Neural cell (in vitro differentiated cells): ENCODE data around the gene FOXL3. TPM values are rescaled to one million over a fixed set of nuclear protein-coding genes. Genes with fewer than 3 reads are reported as not detected.

Experiments
- H2AFZ ChIP-seq: fragments of 200-600, 300-800 bp; sonication (generic), shearing (Covaris generic); 2 replicates; pipeline ENCODE4 v1.6.0; 2014; ENCODE audit warnings: low read depth, mild to moderate bottlenecking, antibody characterized with exemption, low read length, moderate library complexity
- H3F3A ChIP-seq: fragments of 200-600 bp; shearing (Covaris generic); 2 replicates; pipeline ENCODE4 v1.6.1; 2016; ENCODE audit warnings: mild to moderate bottlenecking, moderate library complexity, mixed read lengths, antibody characterized with exemption, low read length; ENCODE audit not compliant: insufficient read depth, poor library complexity, severe bottlenecking
- H3K27ac ChIP-seq: fragments of 200-600, 300-800 bp; sonication (generic), shearing (Covaris generic); 2 replicates; pipeline ENCODE4 v1.5.1; 2014; ENCODE audit warnings: mild to moderate bottlenecking, low read length, moderate library complexity
- H3K27me3 ChIP-seq: fragments of 300-800, 200-600 bp; sonication (generic), shearing (Covaris generic); 2 replicates; pipeline ENCODE4 v1.6.0; 2014; ENCODE audit warnings: mild to moderate bottlenecking, low read depth, low read length, moderate library complexity; ENCODE audit not compliant: insufficient read depth
- H3K36me3 ChIP-seq: fragments of 300-800, 200-600 bp; sonication (generic), shearing (Covaris generic); 2 replicates; pipeline ENCODE4 v1.5.1; 2014; ENCODE audit warnings: mild to moderate bottlenecking, antibody characterized with exemption, low read length, moderate library complexity; ENCODE audit not compliant: insufficient read depth
- H3K4me2 ChIP-seq: fragments of 300-800, 200-600 bp; sonication (generic), shearing (Covaris generic); 2 replicates; pipeline ENCODE4 v1.6.0; 2014; ENCODE audit warnings: mild to moderate bottlenecking, low read length
- H3K4me3 ChIP-seq: fragments of 300-800, 200-600 bp; sonication (generic), shearing (Covaris generic); 2 replicates; pipeline ENCODE4 v1.5.1; 2014; ENCODE audit warnings: mild to moderate bottlenecking, low read length, moderate library complexity
- H3K79me2 ChIP-seq: fragments of 200-600 bp; shearing (Covaris generic); replicated peaks from 2 replicates; pipeline ENCODE4 v1.6.0; 2014; ENCODE audit warnings: mild to moderate bottlenecking, low read length, moderate library complexity; ENCODE audit not compliant: insufficient read depth
- H3K9ac ChIP-seq: fragments of 300-800, 200-600 bp; sonication (generic), shearing (Covaris generic); 2 replicates; pipeline ENCODE4 v1.6.1; 2016; ENCODE audit warnings: mild to moderate bottlenecking, low read length, mixed read lengths
- H3K9me2 ChIP-seq: fragments of 200-600 bp; shearing (Covaris generic); 2 replicates; pipeline ENCODE4 v1.6.1; 2016; ENCODE audit warnings: mild to moderate bottlenecking, low read length, mixed read lengths; ENCODE audit not compliant: insufficient read depth
- H3K9me3 ChIP-seq: fragments of 200-600, 300-800 bp; sonication (generic), shearing (Covaris generic); 2 replicates; pipeline ENCODE4 v1.6.1; 2016; ENCODE audit warnings: mild to moderate bottlenecking, mixed run types, low read length, moderate library complexity, mixed read lengths
- H4K20me1 ChIP-seq: fragments of 200-600 bp; shearing (Covaris generic); 2 replicates; pipeline ENCODE4 v1.6.1; 2016; ENCODE audit warnings: mild to moderate bottlenecking, mixed run types; ENCODE audit not compliant: insufficient read depth
- EP300 ChIP-seq: fragments of 450-650 bp; conservative IDR thresholded peaks from 2 replicates; pipeline ENCODE4 v1.6.1; 2014; ENCODE audit warnings: antibody characterized with exemption, mild to moderate bottlenecking, moderate library complexity; ENCODE audit not compliant: poor library complexity, severe bottlenecking
- EZH2 ChIP-seq: fragments of 200-600, 300-800 bp; shearing (Covaris generic), sonication (generic); IDR thresholded peaks from 2 replicates; pipeline ENCODE4 v1.6.1; 2014; ENCODE audit warnings: antibody characterized with exemption, low read length, borderline replicate concordance, mild to moderate bottlenecking; ENCODE audit not compliant: insufficient read depth, poor library complexity, severe bottlenecking
- MXI1 ChIP-seq: fragments of 450-650 bp; conservative IDR thresholded peaks from 2 replicates; pipeline ENCODE4 v1.6.1; 2014; ENCODE audit warnings: antibody characterized with exemption, mild to moderate bottlenecking; ENCODE audit not compliant: poor library complexity, severe bottlenecking
- POLR2AphosphoS5 ChIP-seq: IDR thresholded peaks from 2 replicates; pipeline ENCODE4 v1.6.1; 2012
- RAD21 ChIP-seq: fragments of 450-650 bp; conservative IDR thresholded peaks from 2 replicates; pipeline ENCODE4 v1.6.1; 2014; ENCODE audit warnings: antibody characterized with exemption, mild to moderate bottlenecking, moderate library complexity
- SMC3 ChIP-seq: fragments of 450-650 bp; conservative IDR thresholded peaks from 2 replicates; pipeline ENCODE4 v1.6.1; 2014; ENCODE audit warnings: antibody characterized with exemption, mild to moderate bottlenecking, moderate library complexity; ENCODE audit not compliant: poor library complexity
- TAF1 ChIP-seq: IDR thresholded peaks from 2 replicates; pipeline ENCODE4 v1.6.1; 2012; ENCODE audit warnings: low read depth
- polyA plus RNA-seq: library from polyadenylated mRNA; depleted of rRNA; stranded (reverse); fragments of >200 nt; gene quantifications from 2 replicates; pipeline ENCODE4 v1.2.3, GENCODE V29; 2014
- TF ChIP-seq, protein P1 (sequence below): fragments of 450-650 bp; IDR thresholded peaks from 2 replicates; pipeline ENCODE4 v1.5.1; 2014; ENCODE audit warnings: antibody characterized with exemption, mild to moderate bottlenecking, moderate library complexity; ENCODE audit not compliant: poor library complexity, severe bottlenecking
- TF ChIP-seq, protein P2 (sequence below): IDR thresholded peaks from 2 replicates; pipeline ENCODE4 v1.6.1; 2012; ENCODE audit warnings: borderline replicate concordance

The FOXL3 gene
- polyA plus RNA-seq, 1 donor from 2014 or later = not detected

DNA sequence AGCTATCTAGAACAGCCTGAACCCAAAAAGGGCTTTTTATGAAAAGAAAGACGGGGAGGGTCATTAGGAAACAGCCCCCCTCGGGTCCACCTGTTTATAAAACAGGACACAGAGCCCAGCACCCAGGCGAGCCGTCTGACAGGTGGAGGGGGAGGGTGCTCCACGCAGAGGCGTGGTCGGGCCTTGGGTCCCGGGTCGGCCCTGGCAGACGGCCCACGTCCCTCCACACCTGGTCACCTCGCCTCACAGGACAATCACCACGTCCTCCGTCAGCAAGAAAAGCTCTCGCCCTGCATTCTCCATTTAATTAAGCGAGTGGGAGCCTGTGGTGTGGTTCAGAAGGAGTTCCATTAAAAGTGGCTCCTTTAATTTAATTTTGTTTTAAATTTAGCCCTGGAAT, 42.3 kb upstream of the FOXL3 start:
- Histone ChIP-seq H2AFZ (no peak overlapping the region), H3K79me2 (no peaks in the 10 kb centered on the region), H3F3A (no peaks in the 10 kb centered on the region), H4K20me1 (no peaks in the 10 kb centered on the region), H3K27ac (no peak overlapping the region), H3K9me2 (no peaks in the 10 kb centered on the region), H3K9me3 (no peaks in the 10 kb centered on the region), H3K9ac (no peak overlapping the region), H3K36me3 (no peaks in the 10 kb centered on the region), H3K4me3 (no peak overlapping the region), H3K4me2 (no peak overlapping the region), H3K27me3 (no peaks in the 10 kb centered on the region)
- TF ChIP-seq EP300 (no peak), TAF1 (no peak), MXI1 (no peak), SMC3 (no peak), POLR2AphosphoS5 (no peak)
- TF ChIP-seq, protein P1, sequence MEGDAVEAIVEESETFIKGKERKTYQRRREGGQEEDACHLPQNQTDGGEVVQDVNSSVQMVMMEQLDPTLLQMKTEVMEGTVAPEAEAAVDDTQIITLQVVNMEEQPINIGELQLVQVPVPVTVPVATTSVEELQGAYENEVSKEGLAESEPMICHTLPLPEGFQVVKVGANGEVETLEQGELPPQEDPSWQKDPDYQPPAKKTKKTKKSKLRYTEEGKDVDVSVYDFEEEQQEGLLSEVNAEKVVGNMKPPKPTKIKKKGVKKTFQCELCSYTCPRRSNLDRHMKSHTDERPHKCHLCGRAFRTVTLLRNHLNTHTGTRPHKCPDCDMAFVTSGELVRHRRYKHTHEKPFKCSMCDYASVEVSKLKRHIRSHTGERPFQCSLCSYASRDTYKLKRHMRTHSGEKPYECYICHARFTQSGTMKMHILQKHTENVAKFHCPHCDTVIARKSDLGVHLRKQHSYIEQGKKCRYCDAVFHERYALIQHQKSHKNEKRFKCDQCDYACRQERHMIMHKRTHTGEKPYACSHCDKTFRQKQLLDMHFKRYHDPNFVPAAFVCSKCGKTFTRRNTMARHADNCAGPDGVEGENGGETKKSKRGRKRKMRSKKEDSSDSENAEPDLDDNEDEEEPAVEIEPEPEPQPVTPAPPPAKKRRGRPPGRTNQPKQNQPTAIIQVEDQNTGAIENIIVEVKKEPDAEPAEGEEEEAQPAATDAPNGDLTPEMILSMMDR = no peak

DNA sequence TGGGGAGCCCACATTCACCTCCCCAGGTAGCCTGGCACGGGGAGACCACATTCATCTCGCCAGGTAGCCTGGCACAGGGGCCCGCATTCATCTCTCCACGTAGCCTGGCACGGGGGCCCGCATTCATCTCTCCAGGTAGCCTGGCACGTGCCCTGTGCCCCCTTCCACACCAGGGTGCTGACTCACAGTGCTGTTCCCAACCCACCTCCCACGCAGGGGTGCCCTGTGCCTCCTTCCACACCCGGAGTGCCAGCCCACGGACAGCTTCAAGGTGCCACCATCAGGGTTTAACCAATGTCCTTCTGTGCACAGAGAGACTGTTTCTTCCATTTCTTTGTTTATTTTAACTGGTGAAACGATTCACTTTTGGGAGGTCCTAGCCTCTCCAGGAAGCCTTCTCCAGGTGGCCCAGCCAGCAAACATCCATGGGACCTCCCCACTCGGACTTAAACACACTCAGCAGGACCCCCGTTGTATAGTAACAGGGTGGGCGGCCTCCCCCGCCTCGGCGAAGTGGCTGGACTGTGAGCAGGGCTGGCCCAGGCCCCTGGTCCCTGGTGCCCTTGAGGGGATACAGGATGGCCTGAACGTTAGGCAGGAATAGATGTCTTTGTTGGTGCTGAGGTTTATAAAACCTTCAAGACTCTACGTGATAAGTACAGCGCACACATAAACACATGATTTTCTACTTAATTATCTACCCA, 41.1 kb upstream of the FOXL3 start:
- Histone ChIP-seq H3K4me3 (no peak overlapping the region), H3K9me3 (no peaks in the 10 kb centered on the region), H3K27ac (no peak overlapping the region), H3K79me2 (no peaks in the 10 kb centered on the region), H3K36me3 (no peaks in the 10 kb centered on the region), H4K20me1 (no peaks in the 10 kb centered on the region), H3F3A (no peaks in the 10 kb centered on the region), H3K27me3 (no peaks in the 10 kb centered on the region), H3K4me2 (no peak overlapping the region), H3K9me2 (no peaks in the 10 kb centered on the region), H3K9ac (no peak overlapping the region), H2AFZ (no peak overlapping the region)
- TF ChIP-seq EP300 = no peak
- TF ChIP-seq MXI1 = no peak
- no peak for TF ChIP-seq EZH2
- TF ChIP-seq SMC3 = no peak
- no peak for TF ChIP-seq POLR2AphosphoS5
- TF ChIP-seq, protein P2, sequence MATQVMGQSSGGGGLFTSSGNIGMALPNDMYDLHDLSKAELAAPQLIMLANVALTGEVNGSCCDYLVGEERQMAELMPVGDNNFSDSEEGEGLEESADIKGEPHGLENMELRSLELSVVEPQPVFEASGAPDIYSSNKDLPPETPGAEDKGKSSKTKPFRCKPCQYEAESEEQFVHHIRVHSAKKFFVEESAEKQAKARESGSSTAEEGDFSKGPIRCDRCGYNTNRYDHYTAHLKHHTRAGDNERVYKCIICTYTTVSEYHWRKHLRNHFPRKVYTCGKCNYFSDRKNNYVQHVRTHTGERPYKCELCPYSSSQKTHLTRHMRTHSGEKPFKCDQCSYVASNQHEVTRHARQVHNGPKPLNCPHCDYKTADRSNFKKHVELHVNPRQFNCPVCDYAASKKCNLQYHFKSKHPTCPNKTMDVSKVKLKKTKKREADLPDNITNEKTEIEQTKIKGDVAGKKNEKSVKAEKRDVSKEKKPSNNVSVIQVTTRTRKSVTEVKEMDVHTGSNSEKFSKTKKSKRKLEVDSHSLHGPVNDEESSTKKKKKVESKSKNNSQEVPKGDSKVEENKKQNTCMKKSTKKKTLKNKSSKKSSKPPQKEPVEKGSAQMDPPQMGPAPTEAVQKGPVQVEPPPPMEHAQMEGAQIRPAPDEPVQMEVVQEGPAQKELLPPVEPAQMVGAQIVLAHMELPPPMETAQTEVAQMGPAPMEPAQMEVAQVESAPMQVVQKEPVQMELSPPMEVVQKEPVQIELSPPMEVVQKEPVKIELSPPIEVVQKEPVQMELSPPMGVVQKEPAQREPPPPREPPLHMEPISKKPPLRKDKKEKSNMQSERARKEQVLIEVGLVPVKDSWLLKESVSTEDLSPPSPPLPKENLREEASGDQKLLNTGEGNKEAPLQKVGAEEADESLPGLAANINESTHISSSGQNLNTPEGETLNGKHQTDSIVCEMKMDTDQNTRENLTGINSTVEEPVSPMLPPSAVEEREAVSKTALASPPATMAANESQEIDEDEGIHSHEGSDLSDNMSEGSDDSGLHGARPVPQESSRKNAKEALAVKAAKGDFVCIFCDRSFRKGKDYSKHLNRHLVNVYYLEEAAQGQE = no peak
- TF ChIP-seq, protein P1 = no peak
- no peak for TF ChIP-seq RAD21
- TF ChIP-seq TAF1 = no peak
